GM19468 (cell line): ENCODE measurements around the gene MYOG.

Experiments
- ATAC-seq: cut with Tn5 transposase; IDR thresholded peaks from one replicate; pipeline ENCODE4 v1.9.1; 2021; ENCODE audit warnings: mild to moderate bottlenecking, moderate library complexity, moderate number of reproducible peaks; ENCODE audit not compliant: unreplicated experiment; ENCODE audit errors: extremely low read depth

Gene MYOG

GRCh38 chr1:203120325-203121153 lies 34.7 kb upstream of the MYOG start:
- no peak for ATAC-seq

GRCh38 chr1:203117611-203118575 lies 32.1 kb upstream of the MYOG start:
- ATAC-seq: no peak

- no peak for ATAC-seq
These were observed 30.4 kb upstream of the MYOG start for GRCh38 chr1:203116091-203116820.

GRCh38 chr1:203114202-203114601 lies 28.4 kb upstream of the MYOG start:
- no peak for ATAC-seq

GRCh38 chr1:203113308-203113707 lies 27.5 kb upstream of the MYOG start:
- ATAC-seq: no peak

GRCh38 chr1:203112475-203112874 lies 26.7 kb upstream of the MYOG start:
- ATAC-seq: no peak

GRCh38 chr1:203104789-203105390 lies 19.1 kb upstream of the MYOG start:
- no peak for ATAC-seq

GRCh38 chr1:203103829-203104495 lies 18.1 kb upstream of the MYOG start:
- no peak for ATAC-seq

GRCh38 chr1:203103216-203103615 lies 17.4 kb upstream of the MYOG start:
- no peak for ATAC-seq

- no peak for ATAC-seq
These were observed 16.2 kb upstream of the MYOG start for GRCh38 chr1:203101813-203102634.

GRCh38 chr1:203100516-203100869 lies 14.7 kb upstream of the MYOG start:
- no peak for ATAC-seq

GRCh38 chr1:203099805-203100515 lies 14.1 kb upstream of the MYOG start:
- ATAC-seq: no peak

GRCh38 chr1:203098914-203099520 lies 13.2 kb upstream of the MYOG start:
- ATAC-seq: no peak

- no peak for ATAC-seq
These were observed 12.6 kb upstream of the MYOG start for GRCh38 chr1:203098445-203098844.

GRCh38 chr1:203097001-203097400 lies 11.2 kb upstream of the MYOG start:
- no peak for ATAC-seq

- ATAC-seq: no peak
These were observed 10.8 kb upstream of the MYOG start for GRCh38 chr1:203096566-203096965.

GRCh38 chr1:203095061-203095690 lies 9.4 kb upstream of the MYOG start:
- ATAC-seq: no peak
